Coronary artery (tissue), 2 donors: Measurements from ENCODE around the gene PAPPA2.
"Not testable (repeated sequence)": the region's sequence is repeated elsewhere in the genome, so short reads cannot be mapped to it uniquely, and the experiment has no call there.

ENCODE experiments used
- DNase-seq: peaks from one replicate; pipeline ENCODE4 v3.0.0-alpha.2; 2017; ENCODE audit warnings: low spot score
- H3K27ac ChIP-seq, 2 donors: fragments of 200-600 bp; sonication (generic); one replicate each; pipeline ENCODE4 v1.5.1; 2016 to 2019
- H3K4me3 ChIP-seq: fragments of 200-600 bp; sonication (generic); 2 replicates; pipeline ENCODE4 v1.5.1; 2016; ENCODE audit warnings: mild to moderate bottlenecking, moderate library complexity
- CTCF ChIP-seq: fragments of 200-600 bp; sonication (generic); IDR thresholded peaks from one replicate; pipeline ENCODE4 v1.5.1; 2019; ENCODE audit warnings: antibody characterized with exemption

Gene PAPPA2

GRCh38 chr1:176445402-176445801, 17.6 kb upstream of the PAPPA2 start:
- no peak overlapping the region for H3K27ac ChIP-seq
- no peak for TF ChIP-seq CTCF
- no peak for DNase-seq

GRCh38 chr1:176448340-176448739, 14.6 kb upstream of the PAPPA2 start:
- Histone ChIP-seq H3K4me3 (no peak overlapping the region), H3K27ac (no peak overlapping the region)
- DNase-seq: no peak
- no peak for TF ChIP-seq CTCF

More at GRCh38 chr1:176445402-176445801, 17.6 kb upstream of the PAPPA2 start:
- H3K4me3 ChIP-seq: no peak overlapping the region

- no peak for TF ChIP-seq CTCF
- Histone ChIP-seq H3K4me3 (no peak overlapping the region), H3K27ac (no peak overlapping the region)
- DNase-seq: no peak
Measured at GRCh38 chr1:176450526-176450925, 12.4 kb upstream of the PAPPA2 start.

- DNase-seq, H3K27ac ChIP-seq, H3K4me3 ChIP-seq: not testable (repeated sequence)
Measured at GRCh38 chr1:176451741-176452140, 11.2 kb upstream of the PAPPA2 start.

GRCh38 chr1:176456795-176457194, 6.2 kb upstream of the PAPPA2 start:
- DNase-seq: no peak
- Histone ChIP-seq H3K27ac (no peak overlapping the region), H3K4me3 (no peak overlapping the region)
- no peak for TF ChIP-seq CTCF

- Histone ChIP-seq H3K27ac (no peak overlapping the region), H3K4me3 (no peak overlapping the region)
- TF ChIP-seq CTCF: no peak
- no peak for DNase-seq
Measured at GRCh38 chr1:176460544-176461336, 2.2 kb upstream of the PAPPA2 start.

- DNase-seq: no peak
- no peak overlapping the region for H3K27ac ChIP-seq
- H3K4me3 ChIP-seq: no peak overlapping the region
- no peak for TF ChIP-seq CTCF
Measured at GRCh38 chr1:176461576-176461975, 1.4 kb upstream of the PAPPA2 start.
